ENCODE data around the gene ATP8B4.

Gene ATP8B4

DNA sequence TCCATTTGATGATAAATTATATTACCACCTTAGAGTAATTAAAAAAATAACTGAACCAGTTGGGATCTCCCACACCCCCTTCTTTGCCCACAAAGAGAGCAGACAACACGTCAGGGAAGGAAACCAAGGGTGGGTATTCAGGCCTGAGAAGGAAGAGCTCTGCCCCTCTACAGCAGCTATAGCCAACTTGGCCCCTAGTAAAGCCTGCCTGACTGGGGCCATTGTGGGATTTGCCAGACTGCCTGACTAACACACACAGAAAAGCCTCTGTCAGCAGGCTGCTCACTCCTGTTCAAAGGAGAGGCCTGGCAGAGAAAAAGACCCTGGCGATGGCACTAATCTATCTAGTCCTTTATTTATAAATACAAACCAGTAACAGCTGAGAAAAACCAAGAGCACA is 41.4 kb downstream of the ATP8B4 start:
- TF ChIP-seq, protein P1, sequence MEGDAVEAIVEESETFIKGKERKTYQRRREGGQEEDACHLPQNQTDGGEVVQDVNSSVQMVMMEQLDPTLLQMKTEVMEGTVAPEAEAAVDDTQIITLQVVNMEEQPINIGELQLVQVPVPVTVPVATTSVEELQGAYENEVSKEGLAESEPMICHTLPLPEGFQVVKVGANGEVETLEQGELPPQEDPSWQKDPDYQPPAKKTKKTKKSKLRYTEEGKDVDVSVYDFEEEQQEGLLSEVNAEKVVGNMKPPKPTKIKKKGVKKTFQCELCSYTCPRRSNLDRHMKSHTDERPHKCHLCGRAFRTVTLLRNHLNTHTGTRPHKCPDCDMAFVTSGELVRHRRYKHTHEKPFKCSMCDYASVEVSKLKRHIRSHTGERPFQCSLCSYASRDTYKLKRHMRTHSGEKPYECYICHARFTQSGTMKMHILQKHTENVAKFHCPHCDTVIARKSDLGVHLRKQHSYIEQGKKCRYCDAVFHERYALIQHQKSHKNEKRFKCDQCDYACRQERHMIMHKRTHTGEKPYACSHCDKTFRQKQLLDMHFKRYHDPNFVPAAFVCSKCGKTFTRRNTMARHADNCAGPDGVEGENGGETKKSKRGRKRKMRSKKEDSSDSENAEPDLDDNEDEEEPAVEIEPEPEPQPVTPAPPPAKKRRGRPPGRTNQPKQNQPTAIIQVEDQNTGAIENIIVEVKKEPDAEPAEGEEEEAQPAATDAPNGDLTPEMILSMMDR (conservative IDR thresholded peaks at IDR 0.05) = no peak
- H3K27ac ChIP-seq = no peak overlapping the region

- TF ChIP-seq, protein P1 (conservative IDR thresholded peaks at IDR 0.05) = no peak
- H3K27ac ChIP-seq = no peak overlapping the region
Observed at GRCh38 chr15:50077176-50077575, 41.9 kb downstream of the ATP8B4 start.

GRCh38 chr15:50075319-50075718 is 43.7 kb downstream of the ATP8B4 start:
- TF ChIP-seq, protein P1 (conservative IDR thresholded peaks at IDR 0.05) = no peak
- no peak overlapping the region for H3K27ac ChIP-seq

- TF ChIP-seq, protein P1 (conservative IDR thresholded peaks at IDR 0.05) = no peak
- no peak overlapping the region for H3K27ac ChIP-seq
Observed at GRCh38 chr15:50071551-50072258, 47.3 kb downstream of the ATP8B4 start.

GRCh38 chr15:50068016-50068415 is 51.0 kb downstream of the ATP8B4 start:
- no peak overlapping the region for H3K27ac ChIP-seq
- TF ChIP-seq, protein P1 (conservative IDR thresholded peaks at IDR 0.05) = no peak

DNA sequence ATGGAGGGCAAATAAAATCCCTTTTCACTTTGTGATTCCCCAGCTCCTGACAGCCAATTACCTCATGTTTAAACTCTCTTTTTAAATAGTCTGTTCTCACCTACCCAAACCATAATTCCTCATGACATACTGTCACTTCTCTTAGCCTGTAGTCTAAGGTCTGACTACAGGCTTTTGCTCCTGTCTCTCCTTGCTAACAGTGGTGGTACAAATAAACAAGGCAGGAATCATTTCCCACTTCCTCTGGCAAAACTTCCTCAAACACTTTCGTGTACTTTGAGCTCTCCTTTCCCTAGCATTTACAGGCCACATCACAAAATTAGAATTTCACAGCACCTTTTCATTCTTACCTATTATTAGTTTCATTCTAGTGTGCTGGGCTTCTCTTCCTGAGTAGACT is 51.8 kb downstream of the ATP8B4 start:
- H3K27ac ChIP-seq = no peak overlapping the region
- TF ChIP-seq, protein P1 (conservative IDR thresholded peaks at IDR 0.05) = no peak

GRCh38 chr15:50066666-50067065 is 52.4 kb downstream of the ATP8B4 start:
- no peak overlapping the region for H3K27ac ChIP-seq
- TF ChIP-seq, protein P1 (conservative IDR thresholded peaks at IDR 0.05) = no peak

All from VCaP (cell line).